Endometrial microvascular endothelial cells (primary cell): ENCODE results near the gene FAM9A. TPM values are rescaled to one million over a fixed set of nuclear protein-coding genes. Genes with fewer than 3 reads are reported as not detected.

Experiments
- in situ Hi-C: cut with HindIII; loops from 2 replicates; pipeline ENCODE4 v1.10.0; 2017; ENCODE audit warnings: low sequenced_read_pairs, low pct_unique_long_range_greater_than_20kb; ENCODE audit errors: inconsistent ontology term
- total RNA-seq: library from RNA; depleted of rRNA; stranded (reverse); fragments of >200 nt; gene quantifications from one replicate; pipeline ENCODE4 v1.2.3, GENCODE V29; 2015; ENCODE audit errors: inconsistent ontology term

Gene FAM9A
- total RNA-seq, 1 donor from 2014 or later, result not detected

DNA sequence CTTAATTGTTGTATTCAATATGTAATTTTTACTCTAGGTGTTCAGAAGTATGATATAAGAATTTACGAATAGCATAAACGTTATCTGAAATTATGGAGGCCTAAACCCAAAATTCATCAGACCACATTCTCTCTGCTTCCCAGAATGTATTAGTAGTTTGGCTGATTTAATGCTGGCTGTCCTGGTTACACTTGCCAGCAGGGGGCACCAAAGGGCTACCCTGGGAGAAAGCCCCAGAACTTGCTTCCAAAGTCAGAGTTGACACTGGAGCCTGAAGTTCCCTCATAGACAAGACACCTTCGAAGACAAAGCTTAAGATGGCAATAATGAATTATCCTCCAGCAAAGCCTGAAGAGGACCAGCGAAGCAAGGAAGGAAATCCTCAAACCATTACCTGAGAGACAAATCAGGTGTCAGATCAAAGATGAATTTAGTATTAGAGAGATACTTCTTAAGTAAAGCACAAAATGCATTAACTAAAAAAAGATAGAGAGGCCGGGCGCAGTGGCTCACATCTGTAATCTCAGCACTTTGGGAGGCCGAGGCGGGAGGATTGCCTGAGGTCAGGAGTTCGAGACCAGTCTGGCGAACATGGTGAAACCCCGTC lies 58.0 kb downstream of the FAM9A start:
- in situ Hi-C loops, result no loop called here

GRCh38 chrX:8741981-8742380 lies 59.2 kb downstream of the FAM9A start:
- in situ Hi-C loops, result no loop called here

Other genes with a start within 250 kb of the FAM9A start
- gene ANOS1, start 69.2 kb downstream of the FAM9A start, total RNA-seq, result 0.28 TPM
- not detected for gene FAM9B, start 232.7 kb upstream of the FAM9A start, total RNA-seq